ENCODE data around the gene OR52J3.

The OR52J3 gene

GRCh38 chr11:5092821-5093585 lies 46.7 kb downstream of the OR52J3 start:
- no peak for DNase-seq (ENCODE audit: extremely low read depth, low read depth)
- no peak for TF ChIP-seq CTCF (IDR thresholded peaks at IDR 0.05; ENCODE audit: low read depth, low read length)

GRCh38 chr11:5096011-5096410 lies 49.7 kb downstream of the OR52J3 start:
- DNase-seq (ENCODE audit: extremely low read depth, low read depth), result no peak
- TF ChIP-seq CTCF (IDR thresholded peaks at IDR 0.05; ENCODE audit: low read depth, low read length), result no peak

Data from AG09319 (cell line).